K562 (cell line): ENCODE results near the gene SLC25A42. TPM values are rescaled to one million over a fixed set of nuclear protein-coding genes. Genes with fewer than 3 reads are reported as not detected.

Source experiments
- SAP30 ChIP-seq: fragments of 200-600 bp; sonication (generic); IDR thresholded peaks from 2 replicates; pipeline ENCODE4 v1.6.1; 2012; ENCODE audit warnings: borderline replicate concordance, low read depth, mild to moderate bottlenecking, moderate library complexity, low read length, control low read depth, inconsistent platforms; ENCODE audit not compliant: insufficient read depth, poor library complexity, severe bottlenecking
- ZNF133 ChIP-seq: fragments of 250-450 bp; sonication (Bioruptor Pico); IDR thresholded peaks from 2 replicates; pipeline ENCODE4 v1.4.0; 2020; ENCODE audit warnings: mild to moderate bottlenecking
- polyA plus RNA-seq, 8 experiments: library from polyadenylated mRNA; depleted of rRNA in 4 of 8; stranded (reverse) in 5 of 8; unstranded in 3 of 8; fragments of >200 nt; fragmentation: Nextera tagmentation in 2 of 8; fragmentation: Illumina TruSeq in 1 of 8; extraction: Ambion mirVana in 2 of 8; extraction: Trizol in 1 of 8; gene quantifications; 2 replicates each; pipeline versions ENCODE4 v1.2.1 to v1.2.3, GENCODE V29; 2011 to 2014; ENCODE audit warnings: inconsistent platforms in 1 of 8, missing spikeins in 1 of 8
- total RNA-seq, 7 experiments: library from RNA; depleted of rRNA in 6 of 7; stranded (reverse); fragments of >200 nt in 6 of 7; fragmentation: Illumina TruSeq in 2 of 7; extraction: Trizol in 2 of 7; gene quantifications; 2 replicates each; pipeline versions ENCODE4 v1.2.1 to v1.2.3, GENCODE V29; 2011 to 2021; ENCODE audit warnings: low replicate concordance in 1 of 7
- TF ChIP-seq, protein P1 (sequence below), 2 experiments: fragments of 450-650 bp in 1 of 2; sonication (generic) in 1 of 2; formaldehyde crosslinking in 1 of 2; IDR thresholded peaks in 1 of 2; conservative IDR thresholded peaks in 1 of 2; 2 replicates each; pipeline versions ENCODE4 v1.6.1 to v1.8.1; 2016 to 2023; ENCODE audit warnings: mild to moderate bottlenecking in 2 of 2, moderate library complexity in 2 of 2, inconsistent platforms in 1 of 2, missing genetic modification reagents in 1 of 2
- TF ChIP-seq, protein P2 (sequence below): fragments of 250-450 bp; sonication (Bioruptor Pico); IDR thresholded peaks from 2 replicates; pipeline ENCODE4 v1.8.0; 2021; ENCODE audit warnings: mild to moderate bottlenecking, moderate library complexity
- TF ChIP-seq, protein P3 (sequence below), 2 experiments: IDR thresholded peaks; 2 replicates each; pipeline ENCODE4 v1.6.1; 2011; ENCODE audit warnings: borderline replicate concordance in 1 of 2, control low read depth in 1 of 2, low read depth in 1 of 2, low read length in 1 of 2, mild to moderate bottlenecking in 1 of 2, mixed read lengths in 1 of 2, moderate library complexity in 1 of 2; ENCODE audit not compliant: insufficient read depth in 1 of 2, insufficient read length in 1 of 2, poor library complexity in 1 of 2, severe bottlenecking in 1 of 2; ENCODE audit errors: extremely low read depth in 1 of 2
- TF ChIP-seq, protein P4 (sequence below): fragments of 450-650 bp; IDR thresholded peaks from 2 replicates; pipeline ENCODE4 v1.7.1; 2018; ENCODE audit warnings: mild to moderate bottlenecking, low read depth; ENCODE audit not compliant: partially characterized antibody

The SLC25A42 gene
- total and polyA plus RNA-seq, 9 of the 15 experiments (the other 6 are each of a cell fraction or from before 2014, with no cell fraction given): 0.59 to 32.2 (median 14.1) TPM

DNA sequence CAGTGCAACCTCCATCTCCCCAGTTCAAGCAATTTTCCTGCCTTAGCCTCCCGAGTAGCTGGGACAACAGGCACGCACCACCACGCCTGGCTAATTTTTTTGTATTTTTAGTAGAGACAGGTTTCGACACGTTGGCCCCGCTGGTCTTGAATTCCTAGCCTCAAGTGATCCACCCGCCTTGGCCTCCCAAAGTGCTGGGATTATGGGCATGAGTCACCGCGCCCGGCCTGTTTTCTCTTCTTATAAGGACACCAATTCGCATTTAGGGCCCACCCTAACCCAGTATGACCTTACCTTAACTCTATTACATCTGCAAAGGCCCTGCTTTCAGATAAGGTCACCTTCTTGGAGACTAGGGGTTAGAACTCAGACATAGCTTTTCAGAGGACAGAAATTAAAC is 39.4 kb downstream of the SLC25A42 start (continued):
- TF ChIP-seq, protein P1, sequence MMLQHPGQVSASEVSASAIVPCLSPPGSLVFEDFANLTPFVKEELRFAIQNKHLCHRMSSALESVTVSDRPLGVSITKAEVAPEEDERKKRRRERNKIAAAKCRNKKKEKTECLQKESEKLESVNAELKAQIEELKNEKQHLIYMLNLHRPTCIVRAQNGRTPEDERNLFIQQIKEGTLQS (IDR thresholded peaks at IDR 0.05): no peak; the same call in 1 of the 2 replicates
- TF ChIP-seq, protein P1 (CRISPR knock-in tag; conservative IDR thresholded peaks at IDR 0.05): no peak
- TF ChIP-seq SAP30 (no peak), ZNF133 (CRISPR knock-in tag) (no peak)
- TF ChIP-seq, protein P2, sequence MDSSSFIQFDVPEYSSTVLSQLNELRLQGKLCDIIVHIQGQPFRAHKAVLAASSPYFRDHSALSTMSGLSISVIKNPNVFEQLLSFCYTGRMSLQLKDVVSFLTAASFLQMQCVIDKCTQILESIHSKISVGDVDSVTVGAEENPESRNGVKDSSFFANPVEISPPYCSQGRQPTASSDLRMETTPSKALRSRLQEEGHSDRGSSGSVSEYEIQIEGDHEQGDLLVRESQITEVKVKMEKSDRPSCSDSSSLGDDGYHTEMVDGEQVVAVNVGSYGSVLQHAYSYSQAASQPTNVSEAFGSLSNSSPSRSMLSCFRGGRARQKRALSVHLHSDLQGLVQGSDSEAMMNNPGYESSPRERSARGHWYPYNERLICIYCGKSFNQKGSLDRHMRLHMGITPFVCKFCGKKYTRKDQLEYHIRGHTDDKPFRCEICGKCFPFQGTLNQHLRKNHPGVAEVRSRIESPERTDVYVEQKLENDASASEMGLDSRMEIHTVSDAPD (CRISPR knock-in tag): no peak
- TF ChIP-seq, protein P3, sequence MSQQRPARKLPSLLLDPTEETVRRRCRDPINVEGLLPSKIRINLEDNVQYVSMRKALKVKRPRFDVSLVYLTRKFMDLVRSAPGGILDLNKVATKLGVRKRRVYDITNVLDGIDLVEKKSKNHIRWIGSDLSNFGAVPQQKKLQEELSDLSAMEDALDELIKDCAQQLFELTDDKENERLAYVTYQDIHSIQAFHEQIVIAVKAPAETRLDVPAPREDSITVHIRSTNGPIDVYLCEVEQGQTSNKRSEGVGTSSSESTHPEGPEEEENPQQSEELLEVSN (IDR thresholded peaks at IDR 0.05; ENCODE audit: borderline replicate concordance in 1 of 2, extremely low read depth in 1 of 2, insufficient read depth in 1 of 2, insufficient read length in 1 of 2, low read depth in 1 of 2, low read length in 1 of 2, poor library complexity in 1 of 2, severe bottlenecking in 1 of 2): no peak
- TF ChIP-seq, protein P4, sequence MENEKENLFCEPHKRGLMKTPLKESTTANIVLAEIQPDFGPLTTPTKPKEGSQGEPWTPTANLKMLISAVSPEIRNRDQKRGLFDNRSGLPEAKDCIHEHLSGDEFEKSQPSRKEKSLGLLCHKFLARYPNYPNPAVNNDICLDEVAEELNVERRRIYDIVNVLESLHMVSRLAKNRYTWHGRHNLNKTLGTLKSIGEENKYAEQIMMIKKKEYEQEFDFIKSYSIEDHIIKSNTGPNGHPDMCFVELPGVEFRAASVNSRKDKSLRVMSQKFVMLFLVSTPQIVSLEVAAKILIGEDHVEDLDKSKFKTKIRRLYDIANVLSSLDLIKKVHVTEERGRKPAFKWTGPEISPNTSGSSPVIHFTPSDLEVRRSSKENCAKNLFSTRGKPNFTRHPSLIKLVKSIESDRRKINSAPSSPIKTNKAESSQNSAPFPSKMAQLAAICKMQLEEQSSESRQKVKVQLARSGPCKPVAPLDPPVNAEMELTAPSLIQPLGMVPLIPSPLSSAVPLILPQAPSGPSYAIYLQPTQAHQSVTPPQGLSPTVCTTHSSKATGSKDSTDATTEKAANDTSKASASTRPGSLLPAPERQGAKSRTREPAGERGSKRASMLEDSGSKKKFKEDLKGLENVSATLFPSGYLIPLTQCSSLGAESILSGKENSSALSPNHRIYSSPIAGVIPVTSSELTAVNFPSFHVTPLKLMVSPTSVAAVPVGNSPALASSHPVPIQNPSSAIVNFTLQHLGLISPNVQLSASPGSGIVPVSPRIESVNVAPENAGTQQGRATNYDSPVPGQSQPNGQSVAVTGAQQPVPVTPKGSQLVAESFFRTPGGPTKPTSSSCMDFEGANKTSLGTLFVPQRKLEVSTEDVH: no peak
